Type B pancreatic cell (in vitro differentiated cells): Measurements from ENCODE around the gene P3H1. TPM values are rescaled to one million over a fixed set of nuclear protein-coding genes. Genes with fewer than 3 reads are reported as not detected.

Source experiments
- DNase-seq: peaks from one replicate; pipeline ENCODE4 v3.0.0; 2021; ENCODE audit warnings: mixed read lengths; ENCODE audit not compliant: unreplicated experiment; ENCODE audit errors: extremely low spot score
- H3K27ac Mint-ChIP-seq: 2 replicates; pipeline ENCODE4 v1.8.0; 2021; ENCODE audit warnings: mild to moderate bottlenecking, mixed read lengths
- H3K27me3 Mint-ChIP-seq: 2 replicates; pipeline ENCODE4 v1.8.0; 2021; ENCODE audit warnings: mixed read lengths
- H3K36me3 Mint-ChIP-seq: 2 replicates; pipeline ENCODE4 v1.8.0; 2021; ENCODE audit warnings: mixed read lengths
- H3K4me1 Mint-ChIP-seq: one replicate; pipeline ENCODE4 v1.8.0; 2021; ENCODE audit warnings: mixed read lengths; ENCODE audit not compliant: unreplicated experiment
- H3K4me3 Mint-ChIP-seq: 2 replicates; pipeline ENCODE4 v1.8.0; 2021; ENCODE audit warnings: mild to moderate bottlenecking, mixed read lengths
- H3K9me3 Mint-ChIP-seq: 2 replicates; pipeline ENCODE4 v1.8.0; 2021; ENCODE audit warnings: mixed read lengths
- total RNA-seq: library from RNA; stranded (reverse); gene quantifications from 2 replicates; pipeline ENCODE4 v1.2.1, GENCODE V29; 2021; ENCODE audit warnings: low replicate concordance
- TF ChIP-seq, protein P1 (sequence below): fragments of 200-600 bp; sonication (generic); conservative IDR thresholded peaks from 2 replicates; pipeline ENCODE4 v1.5.0; 2021; ENCODE audit warnings: antibody characterized with exemption, mild to moderate bottlenecking

P3H1 gene
- total RNA-seq, 1 donor from 2014 or later: 77.2 TPM

DNA sequence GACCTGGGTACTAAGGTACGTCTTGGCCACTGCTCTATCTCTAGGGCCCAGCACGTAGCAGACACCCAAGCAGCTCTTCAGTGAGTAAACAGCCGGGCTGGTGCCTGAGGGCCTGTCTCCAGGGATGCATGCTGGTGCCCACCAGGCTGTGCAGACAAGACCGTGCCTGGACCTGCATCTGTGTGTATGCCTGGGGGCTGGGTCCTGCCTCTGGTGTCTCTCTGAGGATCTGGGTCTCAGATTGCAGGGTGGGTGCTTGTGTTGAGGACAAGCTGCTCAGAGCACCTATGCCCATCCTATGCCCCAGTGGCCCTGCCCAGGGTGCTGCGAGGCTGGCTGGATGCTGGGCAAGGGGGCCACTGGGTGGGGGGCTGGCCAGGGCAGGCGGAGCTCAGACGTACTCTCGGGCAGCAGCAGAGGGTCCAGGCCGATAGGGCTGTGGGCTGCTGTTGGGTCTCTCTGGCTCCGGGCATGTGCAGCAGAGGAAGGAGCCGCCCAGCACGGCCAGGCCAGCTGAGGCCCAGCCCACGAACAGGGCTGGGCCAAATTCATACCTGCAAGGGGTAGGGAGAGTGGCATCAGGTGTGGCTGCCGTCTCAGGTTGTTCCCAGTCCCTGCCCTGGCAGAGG lies 31.2 kb downstream of the P3H1 start:
- Mint-ChIP-seq H3K9me3 (no peaks in the 10 kb centered on the region), H3K27ac (no peak overlapping the region), H3K36me3 (no peaks in the 10 kb centered on the region), H3K27me3 (no peaks in the 10 kb centered on the region), H3K4me1 (peaks cover 3% of the 10 kb centered on the region), H3K4me3 (no peak overlapping the region)
- no peak for DNase-seq
- TF ChIP-seq, protein P1, sequence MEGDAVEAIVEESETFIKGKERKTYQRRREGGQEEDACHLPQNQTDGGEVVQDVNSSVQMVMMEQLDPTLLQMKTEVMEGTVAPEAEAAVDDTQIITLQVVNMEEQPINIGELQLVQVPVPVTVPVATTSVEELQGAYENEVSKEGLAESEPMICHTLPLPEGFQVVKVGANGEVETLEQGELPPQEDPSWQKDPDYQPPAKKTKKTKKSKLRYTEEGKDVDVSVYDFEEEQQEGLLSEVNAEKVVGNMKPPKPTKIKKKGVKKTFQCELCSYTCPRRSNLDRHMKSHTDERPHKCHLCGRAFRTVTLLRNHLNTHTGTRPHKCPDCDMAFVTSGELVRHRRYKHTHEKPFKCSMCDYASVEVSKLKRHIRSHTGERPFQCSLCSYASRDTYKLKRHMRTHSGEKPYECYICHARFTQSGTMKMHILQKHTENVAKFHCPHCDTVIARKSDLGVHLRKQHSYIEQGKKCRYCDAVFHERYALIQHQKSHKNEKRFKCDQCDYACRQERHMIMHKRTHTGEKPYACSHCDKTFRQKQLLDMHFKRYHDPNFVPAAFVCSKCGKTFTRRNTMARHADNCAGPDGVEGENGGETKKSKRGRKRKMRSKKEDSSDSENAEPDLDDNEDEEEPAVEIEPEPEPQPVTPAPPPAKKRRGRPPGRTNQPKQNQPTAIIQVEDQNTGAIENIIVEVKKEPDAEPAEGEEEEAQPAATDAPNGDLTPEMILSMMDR: no peak

DNA sequence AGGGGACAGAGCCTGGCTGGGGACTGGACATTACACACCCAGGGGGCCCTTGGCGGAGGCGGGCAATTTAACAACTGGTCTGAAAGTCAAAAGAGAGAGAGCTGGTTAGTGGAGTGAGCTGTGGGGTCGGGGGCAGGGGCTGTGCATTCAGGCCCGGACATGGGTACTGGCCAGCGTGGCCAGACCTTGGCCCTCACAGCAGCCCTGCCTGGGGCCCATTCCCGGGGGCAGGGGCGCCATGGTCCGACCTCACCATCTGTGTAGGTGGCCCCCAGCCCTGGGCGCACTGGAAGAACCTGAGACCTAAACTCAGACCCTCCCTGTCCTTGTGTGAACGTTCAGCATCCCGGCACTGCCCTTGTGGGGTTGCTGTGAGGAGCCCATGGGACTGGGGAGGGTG lies 31.8 kb downstream of the P3H1 start:
- Mint-ChIP-seq H3K9me3 (no peaks in the 10 kb centered on the region), H3K27me3 (no peaks in the 10 kb centered on the region), H3K4me3 (no peak overlapping the region), H3K27ac (no peak overlapping the region), H3K36me3 (no peaks in the 10 kb centered on the region), H3K4me1 (peaks cover 3% of the 10 kb centered on the region)
- DNase-seq: no peak
- TF ChIP-seq, protein P1: no peak

DNA sequence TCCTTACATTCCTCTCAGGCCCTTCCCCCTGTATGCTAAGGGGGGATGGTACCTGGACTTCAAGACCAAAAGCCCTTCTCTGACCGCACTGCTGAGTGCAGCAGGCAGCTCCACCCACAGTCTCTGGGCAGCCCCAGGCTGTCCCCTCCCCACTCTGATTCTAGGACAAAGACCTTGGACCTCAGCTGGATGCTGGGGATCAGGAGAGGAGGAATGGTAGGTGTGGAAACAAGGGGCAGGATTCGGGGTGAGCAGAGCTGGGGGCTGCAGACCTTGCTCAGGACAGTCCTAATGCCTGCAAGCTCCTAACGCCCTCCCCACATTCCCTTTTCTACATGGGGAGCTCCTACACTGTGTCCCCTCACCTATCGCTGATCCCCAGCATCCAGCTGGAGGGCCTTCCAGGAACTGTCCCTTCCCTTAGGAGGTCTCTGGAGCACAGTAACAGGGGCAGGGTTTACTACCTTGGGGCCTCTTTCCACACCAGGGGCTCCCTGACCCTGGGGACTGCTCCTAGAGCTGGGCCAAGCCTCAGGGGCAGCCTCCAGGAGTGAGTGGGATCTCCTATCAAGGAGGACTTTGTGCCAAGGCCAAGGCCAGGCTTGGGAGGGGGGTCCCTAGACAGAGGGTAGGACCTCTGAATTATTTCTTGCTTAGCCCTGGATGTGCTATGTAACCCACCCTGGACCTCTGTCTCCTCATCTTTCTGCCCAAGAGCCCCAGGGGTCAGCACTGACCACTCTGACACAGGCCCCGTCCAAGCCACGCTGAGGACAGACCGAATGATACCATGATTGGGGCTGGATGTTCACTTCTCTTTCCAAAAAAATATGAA lies 32.4 kb downstream of the P3H1 start:
- Mint-ChIP-seq H3K36me3 (no peaks in the 10 kb centered on the region), H3K27ac (no peak overlapping the region), H3K4me3 (no peak overlapping the region), H3K9me3 (no peaks in the 10 kb centered on the region), H3K4me1 (peaks cover 3% of the 10 kb centered on the region), H3K27me3 (no peaks in the 10 kb centered on the region)
- no peak for DNase-seq
- TF ChIP-seq, protein P1: no peak

GRCh38 chr1:42733415-42734200 lies 33.2 kb downstream of the P3H1 start:
- no peaks in the 10 kb centered on the region for H3K9me3 Mint-ChIP-seq
- no peak overlapping the region for H3K4me3 Mint-ChIP-seq
- H3K36me3 Mint-ChIP-seq: no peaks in the 10 kb centered on the region
- TF ChIP-seq, protein P1: no peak
- H3K4me1 Mint-ChIP-seq: no peaks in the 10 kb centered on the region
- no peak overlapping the region for H3K27ac Mint-ChIP-seq
- DNase-seq: no peak
- H3K27me3 Mint-ChIP-seq: no peaks in the 10 kb centered on the region

DNA sequence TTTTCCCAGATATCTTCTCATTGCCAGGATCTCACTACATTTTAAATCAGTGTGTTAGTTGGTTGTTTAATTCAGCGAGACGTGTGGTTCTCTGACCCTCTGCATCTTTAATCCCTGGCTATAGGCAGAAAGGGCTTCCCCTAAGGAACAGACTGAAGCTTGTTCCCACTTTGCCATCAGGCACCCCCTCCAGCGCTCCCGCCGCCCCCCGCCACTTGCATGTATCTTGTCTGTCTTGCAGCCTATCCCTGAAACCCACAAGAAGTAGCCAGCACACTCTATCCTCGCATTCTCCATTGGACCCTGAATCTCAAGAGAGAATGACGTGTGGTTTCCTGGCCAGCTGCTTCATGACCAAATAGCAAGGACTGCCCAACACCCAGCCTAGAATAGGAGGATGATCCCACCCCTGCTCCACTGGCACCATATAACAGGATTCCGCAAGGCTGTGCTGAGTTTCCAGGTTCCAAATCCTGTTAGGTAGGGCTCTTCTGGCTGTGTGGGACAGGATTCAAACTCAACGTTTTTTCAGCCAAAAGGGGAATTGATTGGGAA lies 34.6 kb downstream of the P3H1 start:
- Mint-ChIP-seq H3K27ac (no peak overlapping the region), H3K4me3 (no peak overlapping the region), H3K4me1 (no peaks in the 10 kb centered on the region), H3K9me3 (no peaks in the 10 kb centered on the region), H3K27me3 (no peaks in the 10 kb centered on the region), H3K36me3 (no peaks in the 10 kb centered on the region)
- TF ChIP-seq, protein P1: no peak
- peak; percentile 52 for DNase-seq
